Renal cortical epithelial cell (primary cell): ENCODE measurements around the gene CABP7. TPM values are rescaled to one million over a fixed set of nuclear protein-coding genes. Genes with fewer than 3 reads are reported as not detected.

ENCODE experiments used
- DNase-seq: peaks from one replicate; pipeline ENCODE4 v3.0.0-alpha.2; 2011; ENCODE audit warnings: low read depth
- total RNA-seq: library from RNA; depleted of rRNA; stranded (reverse); fragments of >200 nt; gene quantifications from 2 replicates; pipeline ENCODE4 v1.2.3, GENCODE V29; 2014

Gene CABP7
- total RNA-seq, 1 donor from 2014 or later, result 0.10 TPM

- no peak for DNase-seq
Observed at GRCh38 chr22:29702000-29702930, 17.5 kb upstream of the CABP7 start.

- no peak for DNase-seq
Observed at GRCh38 chr22:29702931-29703501, 16.8 kb upstream of the CABP7 start.

- DNase-seq, result no peak
Observed at GRCh38 chr22:29703569-29704195, 16.1 kb upstream of the CABP7 start.

GRCh38 chr22:29704528-29705285 is 15.1 kb upstream of the CABP7 start:
- DNase-seq, result peak; percentile 21

DNA sequence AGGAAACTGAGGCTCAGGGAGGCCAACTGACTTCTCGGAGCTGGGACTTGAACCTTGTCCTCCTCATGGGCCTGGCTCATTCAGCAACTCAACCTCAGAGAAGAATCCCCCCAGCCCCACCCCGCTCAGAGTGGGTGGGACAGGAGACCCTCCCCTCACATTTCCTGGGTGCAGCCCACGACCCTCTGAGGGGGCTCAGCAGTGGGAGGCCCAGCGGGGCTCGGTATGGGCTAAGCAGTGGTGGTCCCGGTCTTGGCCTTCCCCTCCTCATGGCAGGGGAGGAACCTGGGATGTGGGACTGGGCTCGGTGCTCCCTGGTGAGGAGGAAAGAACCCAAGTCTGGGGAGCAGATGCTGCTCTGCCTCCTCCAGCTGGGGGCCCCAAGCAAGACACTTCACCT is 14.2 kb upstream of the CABP7 start:
- no peak for DNase-seq

DNA sequence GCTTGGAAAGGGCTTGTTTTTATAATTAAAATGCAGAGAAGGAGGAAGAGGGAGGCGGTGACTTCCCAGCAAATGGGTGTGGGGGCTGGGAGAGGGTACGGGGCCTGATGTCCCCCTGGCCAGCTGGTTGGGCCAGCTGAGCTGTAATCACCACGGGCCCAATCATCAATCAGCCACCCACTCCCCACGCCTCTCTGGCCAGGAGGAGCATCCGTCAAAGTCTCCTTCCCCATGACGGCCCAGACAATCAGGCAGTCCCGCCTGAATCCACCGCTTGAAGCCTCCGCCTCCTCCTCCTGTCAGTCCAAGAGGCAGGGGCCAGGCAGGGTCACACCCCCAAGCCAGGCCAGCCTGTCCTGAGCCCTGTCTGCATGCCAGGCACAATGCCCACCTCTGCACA is 13.3 kb upstream of the CABP7 start:
- no peak for DNase-seq

GRCh38 chr22:29707010-29707409 is 12.8 kb upstream of the CABP7 start:
- no peak for DNase-seq

DNA sequence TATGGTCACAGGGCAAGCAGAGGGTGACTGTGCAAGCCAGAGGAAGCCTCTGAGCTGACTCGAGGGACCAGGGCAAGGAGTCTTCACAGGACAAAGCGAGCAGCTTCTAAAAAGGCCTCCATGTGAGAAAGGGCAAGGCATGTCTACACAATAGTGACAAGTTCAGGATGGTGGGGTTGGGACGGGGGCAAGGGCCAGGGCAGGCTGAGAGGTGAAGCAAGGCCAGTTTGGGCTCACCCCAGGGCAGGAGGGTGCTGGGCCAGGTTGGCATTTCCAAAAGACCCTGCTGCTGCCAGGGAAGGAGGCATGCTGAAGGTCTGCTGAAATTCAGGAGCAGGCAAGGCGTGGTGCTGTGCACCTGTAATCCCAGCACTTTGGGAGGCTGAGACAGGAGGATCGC is 12.3 kb upstream of the CABP7 start:
- DNase-seq, result no peak

DNA sequence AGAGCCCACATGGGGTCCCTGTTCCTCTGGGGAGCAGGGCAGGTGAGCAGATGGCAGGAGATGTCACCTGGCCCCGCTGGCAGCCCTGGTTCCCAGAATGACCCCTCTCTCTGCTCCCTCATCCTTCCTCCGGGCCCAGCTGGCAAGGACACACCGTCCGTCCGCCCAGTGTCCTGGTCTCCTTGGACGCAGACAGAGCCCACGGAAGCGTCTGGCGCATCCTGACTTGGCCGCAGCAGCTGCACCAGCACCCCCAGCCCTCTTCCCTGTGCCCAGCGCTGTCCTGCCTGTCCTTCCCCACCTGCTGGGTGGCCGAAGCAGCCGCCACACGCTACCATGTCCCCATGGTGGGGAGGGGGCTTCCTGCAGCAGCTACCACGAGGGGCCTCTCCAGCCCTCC is 9.6 kb upstream of the CABP7 start:
- no peak for DNase-seq

GRCh38 chr22:29710922-29711593 is 8.7 kb upstream of the CABP7 start:
- DNase-seq, result no peak

DNA sequence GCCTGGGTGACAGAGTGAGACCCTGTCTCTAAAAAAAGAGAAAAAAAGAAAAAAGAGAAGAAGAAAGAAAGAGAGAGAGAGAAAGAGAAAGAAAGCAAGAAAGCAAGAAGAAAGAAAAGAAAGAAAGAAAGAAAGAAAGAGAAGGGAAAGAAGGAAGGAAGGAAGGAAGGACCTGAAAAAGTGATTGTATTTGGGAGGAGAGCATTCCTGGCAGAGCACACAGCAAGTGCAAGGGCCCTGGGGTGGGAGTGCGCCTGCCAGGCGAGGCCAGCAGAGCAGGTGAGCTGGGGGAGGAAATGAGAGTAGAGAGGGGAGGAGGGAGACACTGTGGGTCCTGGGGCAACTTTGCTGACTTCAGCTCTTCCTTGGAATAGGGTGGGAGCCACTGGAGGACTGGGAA is 7.7 kb upstream of the CABP7 start:
- no peak for DNase-seq

- DNase-seq, result no peak
Observed at GRCh38 chr22:29713156-29713727, 6.6 kb upstream of the CABP7 start.

DNA sequence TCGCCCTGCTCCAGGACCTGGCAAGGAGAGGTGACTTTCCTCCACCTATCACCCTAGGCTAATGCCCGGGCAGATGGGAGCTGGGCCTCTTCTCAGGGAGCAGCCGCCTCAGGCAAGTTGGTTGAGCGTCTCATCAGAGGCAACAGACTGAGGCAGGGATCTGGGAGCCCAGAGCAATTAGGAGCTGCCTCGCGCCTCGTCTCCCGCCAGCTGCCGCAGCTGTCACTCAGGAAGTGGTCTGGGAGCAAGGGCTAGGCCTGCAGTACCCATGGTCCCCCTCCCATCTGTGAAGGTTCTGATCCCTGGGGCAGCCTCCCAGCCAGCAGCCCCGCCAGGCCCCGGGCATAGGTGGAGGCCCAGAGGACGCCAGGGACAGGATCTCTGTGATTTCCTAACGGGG is 4.6 kb upstream of the CABP7 start:
- no peak for DNase-seq

- no peak for DNase-seq
Observed at GRCh38 chr22:29715705-29716104, 4.1 kb upstream of the CABP7 start.

DNA sequence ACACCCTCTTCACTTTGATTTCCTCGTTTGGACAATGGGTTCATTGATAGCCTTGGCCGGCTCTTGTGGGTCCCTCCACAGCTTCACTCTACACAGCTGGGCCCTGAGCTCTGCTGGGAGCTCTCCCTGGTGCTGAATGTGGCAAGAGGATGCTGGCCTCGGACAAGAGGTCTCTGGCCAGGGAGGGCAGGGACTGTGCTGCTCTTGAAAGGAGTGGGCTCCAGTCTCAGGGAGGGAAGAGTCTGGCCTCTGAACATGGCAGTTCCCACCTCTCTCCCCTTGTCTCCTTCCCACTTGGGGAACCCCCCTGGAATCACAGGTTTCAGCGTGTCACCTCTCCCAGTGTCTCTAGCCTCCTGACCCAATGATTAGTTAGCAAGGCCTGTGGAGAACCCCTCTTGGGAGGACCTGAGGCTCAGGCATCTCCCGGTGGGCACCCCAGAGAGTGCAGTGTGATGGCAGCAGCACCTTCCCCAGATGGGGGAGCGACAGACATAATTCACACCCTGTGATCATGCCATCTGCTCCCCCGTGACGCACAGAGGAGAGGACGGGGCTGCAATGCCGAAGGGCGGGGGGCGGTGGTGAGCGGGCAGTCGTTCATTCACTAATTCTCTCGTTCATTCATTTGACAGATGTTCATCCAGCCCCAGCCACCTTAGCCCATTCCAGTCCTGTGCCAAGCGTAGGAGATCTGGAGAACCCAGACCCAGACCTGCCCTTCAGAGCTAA is 2.8 kb upstream of the CABP7 start:
- peak; percentile 60 for DNase-seq

- DNase-seq, result no peak
Observed at GRCh38 chr22:29717789-29718188, 2.0 kb upstream of the CABP7 start.

DNA sequence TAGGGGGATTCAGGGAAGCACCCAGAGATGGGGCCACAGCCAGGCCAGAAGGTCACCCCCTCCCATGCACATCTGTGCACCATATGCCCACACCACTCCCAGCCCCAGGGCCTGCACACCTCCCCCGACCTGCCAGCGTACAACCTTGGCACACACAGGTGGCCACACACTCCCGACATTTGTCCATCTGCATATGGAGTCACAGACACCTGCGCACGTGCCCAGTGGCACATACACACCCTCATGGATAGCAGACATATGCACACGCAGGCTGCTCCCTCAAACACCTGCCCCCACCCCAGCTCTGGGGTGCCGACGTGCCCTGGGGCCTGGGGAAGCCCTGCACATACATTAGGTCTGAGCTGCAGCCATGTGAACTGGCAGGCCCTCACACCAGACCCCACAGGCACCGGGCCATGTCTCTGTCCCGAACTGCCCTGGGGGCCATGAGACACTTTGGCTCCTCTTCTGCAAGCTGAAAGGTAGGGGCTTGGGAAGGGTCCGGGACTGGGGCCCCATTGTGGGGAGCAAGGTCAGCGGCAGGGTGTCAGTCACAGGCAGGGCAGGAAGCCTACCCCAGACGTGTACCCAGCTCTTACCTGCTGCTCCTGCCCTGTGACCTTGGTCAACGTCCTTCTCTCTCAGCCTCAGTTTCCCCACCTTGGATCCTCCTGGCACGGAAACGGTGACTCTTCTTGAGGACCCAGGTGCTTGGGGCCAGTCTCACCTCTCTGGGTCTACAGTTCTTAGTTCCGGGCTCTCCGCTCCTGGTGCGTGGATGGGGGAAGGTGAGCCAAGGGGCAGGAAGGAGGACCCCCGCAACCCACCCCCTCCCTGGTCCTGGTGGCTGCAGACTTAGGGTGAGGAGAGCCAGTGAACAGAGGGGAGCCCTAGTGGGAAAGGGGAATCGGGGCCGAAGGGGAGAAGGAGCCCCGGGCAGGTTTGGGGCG is 579 bp upstream of the CABP7 start:
- DNase-seq, result no peak

DNA sequence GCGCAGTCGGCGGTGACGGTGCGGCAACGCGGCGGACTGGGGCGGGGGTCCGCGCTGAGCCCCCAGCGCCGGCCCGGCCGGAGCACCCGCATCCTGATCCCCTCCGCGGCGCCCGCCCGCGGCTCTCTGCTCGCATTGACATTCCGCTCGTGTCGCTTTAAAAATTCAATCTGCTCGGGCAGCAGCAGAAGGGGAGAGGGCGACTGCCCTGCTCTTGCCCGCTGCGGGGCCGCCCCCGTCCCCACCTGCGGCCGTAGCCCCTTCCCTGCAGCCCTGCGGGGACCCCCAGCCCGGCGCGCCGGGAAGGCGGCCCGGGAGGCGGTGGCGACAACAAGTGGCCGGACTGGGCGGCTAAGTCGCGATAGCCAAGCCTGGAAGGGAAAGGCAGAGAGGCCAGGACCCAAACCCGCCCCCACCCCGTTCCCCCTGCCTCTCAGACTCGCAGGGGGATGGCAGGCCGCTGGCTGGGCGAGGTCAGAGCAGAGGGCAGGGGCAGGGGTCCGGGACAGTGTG is 1.1 kb downstream of the CABP7 start:
- no peak for DNase-seq

- no peak for DNase-seq
Observed at GRCh38 chr22:29722151-29722550, 2.3 kb downstream of the CABP7 start.
